ENCODE data around the gene TNC.

Gene TNC

DNA sequence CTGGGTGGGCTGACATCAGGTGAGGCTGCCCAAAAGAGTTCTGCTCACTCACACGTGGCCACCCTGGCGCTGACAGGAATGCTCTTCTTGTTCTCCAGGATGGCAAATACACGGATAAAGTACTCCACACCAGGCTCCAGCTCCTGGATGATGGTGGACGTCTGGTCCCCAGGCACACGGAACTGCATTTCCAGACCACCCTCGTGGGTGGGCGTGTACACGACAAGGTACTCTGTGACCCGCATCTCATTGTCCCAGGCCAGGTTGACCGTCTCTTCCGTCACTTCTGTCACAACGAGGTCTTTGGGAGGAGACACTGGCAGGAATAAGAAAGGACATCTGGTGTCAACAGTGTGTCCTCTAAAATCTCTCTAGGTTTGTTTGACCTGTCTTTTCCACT lies 33.8 kb downstream of the TNC start:
- Histone ChIP-seq H3K4me3 (ENCODE audit: low read length) (no peak overlapping the region), H3K9me2 (replicated peaks; ENCODE audit: insufficient read depth, low read length) (no peaks in the 10 kb centered on the region), H3K79me2 (ENCODE audit: low read length) (no peaks in the 10 kb centered on the region), H4K20me1 (ENCODE audit: insufficient read depth, low read length) (no peaks in the 10 kb centered on the region), H2AFZ (ENCODE audit: low read length) (no peak overlapping the region), H3K4me1 (ENCODE audit: low read length) (no peaks in the 10 kb centered on the region), H3K9ac (ENCODE audit: low read length) (no peak overlapping the region), H3K27me3 (replicated peaks; ENCODE audit: insufficient read depth, low read length) (no peaks in the 10 kb centered on the region), H3K36me3 (replicated peaks; ENCODE audit: insufficient read depth, low read length) (no peaks in the 10 kb centered on the region), H3K27ac (ENCODE audit: low read length) (no peak overlapping the region), H3K4me2 (ENCODE audit: low read depth, low read length) (no peak overlapping the region), H3K9me3 (replicated peaks; ENCODE audit: insufficient read depth, low read length) (no peaks in the 10 kb centered on the region), H3F3A (ENCODE audit: insufficient read depth, low read length) (no peaks in the 10 kb centered on the region)
- no peak for DNase-seq
- TF ChIP-seq CTCF (IDR thresholded peaks at IDR 0.05; ENCODE audit: low read length), result no peak
- TF ChIP-seq EZH2 (optimal IDR thresholded peaks at IDR 0.05; ENCODE audit: low read depth, low read length), result no peak
- TF ChIP-seq EZH2phosphoT487 (IDR thresholded peaks at IDR 0.05; ENCODE audit: low read length), result no peak

DNA sequence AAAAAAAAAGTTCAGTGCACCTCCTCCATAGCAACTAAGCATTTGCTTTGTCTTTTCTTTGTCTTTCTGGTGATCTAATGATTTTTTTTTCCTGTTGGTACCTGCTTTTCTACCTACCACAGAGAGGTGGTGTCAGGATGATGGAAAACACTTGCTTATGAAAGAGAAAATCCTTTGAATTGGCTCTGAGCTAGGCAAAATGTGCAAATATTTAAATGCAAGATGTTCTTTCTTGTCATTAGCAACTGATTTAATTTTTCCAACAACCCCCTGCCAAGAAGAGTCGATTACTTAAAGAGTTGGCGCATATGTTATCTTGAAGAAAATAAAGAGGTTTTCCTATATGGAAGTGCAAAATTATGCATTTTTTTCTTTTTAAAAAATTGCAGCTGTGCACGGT lies 37.7 kb downstream of the TNC start:
- Histone ChIP-seq H3K36me3 (replicated peaks; ENCODE audit: insufficient read depth, low read length) (no peaks in the 10 kb centered on the region), H3K9me2 (replicated peaks; ENCODE audit: insufficient read depth, low read length) (no peaks in the 10 kb centered on the region)

DNA sequence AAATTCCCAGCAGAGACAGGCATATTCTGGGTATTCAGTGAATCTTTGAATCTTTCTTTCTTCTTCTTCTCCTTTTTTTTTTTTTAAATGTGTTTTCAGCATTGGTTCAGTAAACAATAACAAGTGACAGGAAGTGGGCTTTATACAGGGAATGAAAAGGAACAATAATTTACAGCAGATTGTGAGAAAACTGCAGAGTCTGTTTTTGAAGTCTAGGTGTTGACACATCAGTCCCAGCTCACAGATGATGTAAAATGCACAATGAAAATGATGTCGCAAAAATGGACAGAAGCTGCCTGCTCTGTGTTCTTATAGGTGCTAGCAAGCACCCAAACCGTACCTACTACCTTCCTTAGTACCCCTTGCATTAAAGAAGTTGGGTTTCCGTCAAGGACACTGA lies 38.8 kb downstream of the TNC start:
- Histone ChIP-seq H3F3A (ENCODE audit: insufficient read depth, low read length) (no peaks in the 10 kb centered on the region), H3K79me2 (ENCODE audit: low read length) (no peaks in the 10 kb centered on the region), H3K9ac (ENCODE audit: low read length) (no peak overlapping the region), H3K36me3 (replicated peaks; ENCODE audit: insufficient read depth, low read length) (no peaks in the 10 kb centered on the region), H3K4me2 (ENCODE audit: low read depth, low read length) (no peak overlapping the region), H3K4me1 (ENCODE audit: low read length) (no peaks in the 10 kb centered on the region), H3K4me3 (ENCODE audit: low read length) (no peak overlapping the region), H3K9me3 (replicated peaks; ENCODE audit: insufficient read depth, low read length) (no peaks in the 10 kb centered on the region), H2AFZ (ENCODE audit: low read length) (no peak overlapping the region), H4K20me1 (ENCODE audit: insufficient read depth, low read length) (no peaks in the 10 kb centered on the region), H3K9me2 (replicated peaks; ENCODE audit: insufficient read depth, low read length) (no peaks in the 10 kb centered on the region), H3K27me3 (replicated peaks; ENCODE audit: insufficient read depth, low read length) (no peaks in the 10 kb centered on the region), H3K27ac (ENCODE audit: low read length) (no peak overlapping the region)
- no peak for DNase-seq
- TF ChIP-seq CTCF (IDR thresholded peaks at IDR 0.05; ENCODE audit: low read length) (no peak), EZH2phosphoT487 (IDR thresholded peaks at IDR 0.05; ENCODE audit: low read length) (no peak)

More for the DNA sequence above, 37.7 kb downstream of the TNC start:
- no peaks in the 10 kb centered on the region for H3K27me3 ChIP-seq (replicated peaks; ENCODE audit: insufficient read depth, low read length)
- no peak overlapping the region for H3K4me2 ChIP-seq (ENCODE audit: low read depth, low read length)
- H3K4me3 ChIP-seq (ENCODE audit: low read length), result no peak overlapping the region
- no peak overlapping the region for H3K9ac ChIP-seq (ENCODE audit: low read length)
- H2AFZ ChIP-seq (ENCODE audit: low read length), result no peak overlapping the region
- no peaks in the 10 kb centered on the region for H3K79me2 ChIP-seq (ENCODE audit: low read length)
- TF ChIP-seq CTCF (IDR thresholded peaks at IDR 0.05; ENCODE audit: low read length), result no peak
- TF ChIP-seq EZH2 (optimal IDR thresholded peaks at IDR 0.05; ENCODE audit: low read depth, low read length), result no peak
- no peak for DNase-seq
- H4K20me1 ChIP-seq (ENCODE audit: insufficient read depth, low read length), result no peaks in the 10 kb centered on the region
- no peak overlapping the region for H3K27ac ChIP-seq (ENCODE audit: low read length)
- no peaks in the 10 kb centered on the region for H3K4me1 ChIP-seq (ENCODE audit: low read length)
- H3K9me3 ChIP-seq (replicated peaks; ENCODE audit: insufficient read depth, low read length), result no peaks in the 10 kb centered on the region
- H3F3A ChIP-seq (ENCODE audit: insufficient read depth, low read length), result no peaks in the 10 kb centered on the region

DNA sequence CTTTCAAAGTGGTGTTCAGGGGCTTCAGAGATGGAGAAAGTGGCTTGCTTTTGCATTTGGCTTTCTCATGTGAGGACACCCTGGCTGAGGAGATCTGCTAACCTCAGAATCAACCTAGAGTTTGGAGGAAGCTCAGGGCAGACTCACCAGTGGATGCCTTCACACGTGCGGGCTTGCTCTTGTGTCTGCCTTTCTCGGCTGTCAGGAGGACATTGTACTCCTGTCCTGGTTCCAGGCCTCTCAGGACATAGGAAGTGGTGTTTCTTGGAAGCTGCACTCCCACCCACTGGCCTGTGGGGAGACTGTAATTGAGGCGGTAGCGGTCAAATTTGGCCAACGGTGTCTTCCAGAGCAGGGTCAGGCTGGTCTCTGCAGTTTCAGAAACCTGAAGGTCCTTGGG lies 44.5 kb downstream of the TNC start:
- Histone ChIP-seq H3K9me2 (replicated peaks; ENCODE audit: insufficient read depth, low read length) (no peaks in the 10 kb centered on the region), H3K27ac (ENCODE audit: low read length) (no peak overlapping the region), H3K9ac (ENCODE audit: low read length) (no peak overlapping the region), H3K4me3 (ENCODE audit: low read length) (no peak overlapping the region), H3K27me3 (replicated peaks; ENCODE audit: insufficient read depth, low read length) (no peaks in the 10 kb centered on the region), H3K4me1 (ENCODE audit: low read length) (no peaks in the 10 kb centered on the region), H4K20me1 (ENCODE audit: insufficient read depth, low read length) (no peaks in the 10 kb centered on the region), H3K36me3 (replicated peaks; ENCODE audit: insufficient read depth, low read length) (no peaks in the 10 kb centered on the region), H3K4me2 (ENCODE audit: low read depth, low read length) (no peak overlapping the region), H2AFZ (ENCODE audit: low read length) (no peak overlapping the region), H3K79me2 (ENCODE audit: low read length) (no peaks in the 10 kb centered on the region), H3F3A (ENCODE audit: insufficient read depth, low read length) (no peaks in the 10 kb centered on the region), H3K9me3 (replicated peaks; ENCODE audit: insufficient read depth, low read length) (no peaks in the 10 kb centered on the region)
- no peak for TF ChIP-seq EZH2 (optimal IDR thresholded peaks at IDR 0.05; ENCODE audit: low read depth, low read length)
- TF ChIP-seq EZH2phosphoT487 (IDR thresholded peaks at IDR 0.05; ENCODE audit: low read length), result no peak
- no peak for TF ChIP-seq CTCF (IDR thresholded peaks at IDR 0.05; ENCODE audit: low read length)
- no peak for DNase-seq
